MV-4-11 (cell line): Measurements from ENCODE around the gene ADCK1.
"Not testable (repeated sequence)": the region's sequence is repeated elsewhere in the genome, so short reads cannot be mapped to it uniquely, and the experiment has no call there.

ENCODE experiments used
- DNase-seq: peaks from one replicate; lab custom pipeline; 2025; lab: John Stamatoyannopoulos, UW

ADCK1 gene

DNA sequence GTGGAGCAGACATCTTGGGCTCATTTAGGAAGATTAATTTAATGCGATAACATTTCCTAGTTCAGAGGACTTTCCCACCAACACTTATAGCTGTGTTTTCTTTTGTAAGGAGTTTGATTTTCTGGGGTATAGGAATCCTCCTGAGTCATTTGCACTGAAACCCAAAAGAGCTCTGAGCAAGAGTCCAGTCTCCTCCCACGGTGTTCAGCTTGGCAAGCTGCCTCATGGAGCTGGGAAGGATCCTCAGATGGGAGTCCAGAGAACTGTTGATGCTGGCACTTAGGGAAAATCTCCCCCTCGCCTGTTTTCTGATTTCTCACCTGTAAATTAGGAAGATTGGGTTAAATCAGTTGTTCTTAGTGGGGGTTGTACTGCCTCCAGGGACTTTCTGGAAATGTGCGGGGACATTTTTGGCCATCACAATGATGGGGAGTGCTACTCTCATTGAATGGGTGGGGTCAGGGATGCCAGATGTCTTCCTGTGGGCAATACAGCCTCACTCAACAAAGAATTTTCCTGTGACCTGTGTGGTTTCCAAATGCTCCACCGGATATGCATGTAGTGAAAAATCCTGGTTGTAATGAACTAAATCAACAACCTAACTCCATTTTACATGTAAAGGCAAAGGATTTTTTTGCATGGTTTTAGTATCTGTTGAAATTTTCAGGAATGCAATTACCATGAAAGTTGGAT is 150.6 kb downstream of the ADCK1 start:
- DNase-seq: no peak

- no peak for DNase-seq
These were observed 156.0 kb downstream of the ADCK1 start for GRCh38 chr14:77955816-77956484.

DNA sequence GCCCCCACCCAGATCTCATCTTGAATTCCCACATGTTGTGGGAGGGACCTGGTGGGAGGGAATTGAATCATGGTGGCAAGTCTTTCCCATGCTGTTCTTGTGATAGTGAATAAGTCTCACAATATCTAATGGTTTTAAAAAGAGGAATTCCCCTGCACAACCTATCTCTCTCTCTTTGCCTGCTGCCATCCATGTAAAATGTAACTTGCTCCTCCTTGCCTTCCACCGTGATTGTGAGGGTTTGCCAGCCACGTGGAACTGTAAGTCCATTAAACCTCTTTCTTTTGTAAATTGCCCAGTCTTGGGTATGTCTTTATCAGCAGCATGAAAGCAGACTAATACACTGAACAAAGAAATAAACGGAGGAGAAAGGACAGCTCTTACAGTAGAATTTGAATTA is 159.8 kb downstream of the ADCK1 start:
- DNase-seq: not testable (repeated sequence)

GRCh38 chr14:77961847-77962580 is 162.1 kb downstream of the ADCK1 start:
- no peak for DNase-seq

DNA sequence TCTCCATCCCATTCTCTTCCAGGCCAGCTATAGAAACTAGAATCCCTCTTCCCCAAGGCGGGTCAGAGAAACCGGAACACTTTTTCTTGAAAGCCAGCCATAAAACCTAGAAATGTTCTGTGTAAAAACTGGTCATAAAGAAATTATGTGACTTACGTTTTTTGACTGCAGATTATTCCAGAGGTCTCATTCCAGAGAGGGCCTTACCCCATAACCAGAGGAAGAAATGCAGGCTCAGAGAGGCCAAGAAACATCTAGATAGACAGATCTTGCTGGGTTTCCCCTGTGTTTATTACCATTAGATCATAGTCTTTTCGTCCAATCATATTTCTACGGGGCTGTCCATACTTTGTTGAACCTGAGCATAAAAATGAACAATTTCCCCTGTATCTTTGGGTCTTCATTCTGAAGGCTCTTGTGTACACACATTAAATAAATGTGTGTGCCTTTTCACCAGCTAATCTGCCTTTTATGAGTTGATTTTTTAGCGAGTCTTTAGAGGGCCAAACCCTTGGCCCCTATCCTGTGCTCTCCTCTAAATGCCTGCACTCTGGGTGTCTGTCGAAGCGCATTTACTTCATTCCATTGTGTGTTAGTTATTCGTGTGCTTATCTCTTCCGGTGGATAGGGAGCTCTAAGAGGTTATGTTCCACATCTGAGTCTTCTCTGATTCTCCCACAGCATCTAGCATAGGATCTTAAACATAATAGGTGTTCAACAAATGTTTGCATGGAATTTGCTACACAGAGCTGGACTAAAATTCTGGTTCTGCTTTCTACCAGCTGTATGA is 163.0 kb downstream of the ADCK1 start:
- DNase-seq: no peak

GRCh38 chr14:77964586-77964985 is 164.7 kb downstream of the ADCK1 start:
- no peak for DNase-seq

GRCh38 chr14:77965050-77965449 is 165.1 kb downstream of the ADCK1 start:
- no peak for DNase-seq

DNA sequence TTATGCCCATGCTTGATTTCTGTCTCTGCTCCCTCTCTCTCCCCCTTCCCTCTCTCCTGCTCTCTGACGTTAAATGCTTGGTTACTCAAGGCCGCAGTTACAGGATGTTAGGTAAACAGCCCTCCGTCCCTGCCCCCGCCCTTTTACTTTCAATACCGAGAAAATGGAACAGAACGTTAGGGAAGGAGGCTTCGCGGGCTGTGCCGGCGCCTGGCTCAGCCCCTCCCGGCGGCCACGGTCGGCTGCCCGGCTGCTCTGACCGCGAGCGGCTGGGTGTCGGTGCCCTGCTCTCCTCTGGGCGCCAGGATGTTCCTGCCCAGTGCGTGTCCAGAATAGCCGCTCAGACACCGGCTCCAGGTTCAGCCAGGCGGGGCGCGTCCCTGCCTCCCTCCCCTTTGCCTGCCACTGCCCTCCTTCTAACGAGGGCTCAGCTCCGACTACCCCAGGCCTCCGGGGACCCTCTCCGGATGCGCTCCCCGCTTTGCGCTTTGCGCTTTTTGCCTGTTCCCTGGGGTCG is 166.1 kb downstream of the ADCK1 start:
- peak; percentile 68 for DNase-seq

DNA sequence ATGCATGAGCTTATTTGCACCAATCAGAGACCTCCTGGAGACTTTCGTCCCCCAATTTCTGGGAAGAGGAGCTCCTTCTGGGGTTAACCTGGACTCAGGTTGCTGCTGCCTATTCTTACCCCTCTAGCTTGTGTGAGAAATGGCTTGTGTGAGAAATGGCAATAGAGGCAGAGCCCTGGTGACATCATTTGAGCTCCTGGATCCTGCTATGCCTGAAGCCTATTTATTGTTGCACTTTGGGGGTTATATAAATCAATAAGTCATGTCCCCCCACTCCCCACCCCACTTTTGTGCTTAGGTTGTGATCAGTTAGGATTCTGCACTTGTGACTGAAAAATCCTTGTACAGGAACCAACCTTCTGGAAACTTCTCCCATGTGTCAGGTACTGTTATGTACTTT is 167.2 kb downstream of the ADCK1 start:
- DNase-seq: no peak

DNA sequence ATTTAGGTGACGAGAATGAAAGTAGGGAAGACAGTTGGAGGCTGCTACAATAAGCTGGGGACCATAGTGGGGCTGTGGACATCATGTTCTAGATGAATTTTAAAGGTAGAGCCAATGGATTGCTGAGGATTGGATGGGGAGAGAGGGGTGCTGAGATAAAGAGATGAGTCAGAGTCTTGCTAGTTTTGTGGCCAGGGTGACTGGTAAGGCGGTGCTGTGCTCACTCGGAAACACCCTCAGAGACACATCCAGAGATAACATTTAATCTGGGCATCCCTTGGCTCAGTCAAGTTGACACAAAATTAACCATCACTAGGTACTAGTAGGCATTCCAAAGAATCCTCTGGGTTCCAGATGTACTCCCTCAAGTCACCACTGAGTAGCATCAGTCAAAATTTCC is 170.7 kb downstream of the ADCK1 start:
- DNase-seq: no peak

DNA sequence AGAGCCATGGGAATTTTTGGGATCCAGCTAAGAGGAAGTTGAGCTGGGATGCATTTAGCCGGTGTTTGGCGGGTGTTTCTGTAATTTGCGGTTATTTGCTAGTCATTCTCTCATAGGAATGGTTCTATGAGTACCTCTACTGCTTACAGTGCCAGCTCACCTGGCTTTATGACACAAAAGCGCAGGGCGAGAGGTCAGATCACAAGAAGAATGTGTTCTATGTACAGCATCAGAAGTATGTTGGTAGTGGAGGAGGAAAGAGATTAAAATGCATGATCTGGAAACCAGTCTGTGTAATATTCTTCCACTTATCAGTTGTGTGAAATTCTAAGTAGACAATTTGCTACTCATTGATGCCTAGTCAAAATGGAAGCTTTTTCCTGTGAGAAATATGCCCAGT is 173.3 kb downstream of the ADCK1 start:
- DNase-seq: no peak

- no peak for DNase-seq
These were observed 176.7 kb downstream of the ADCK1 start for GRCh38 chr14:77976591-77976990.

- DNase-seq: no peak
These were observed 179.3 kb downstream of the ADCK1 start for GRCh38 chr14:77979171-77979570.

DNA sequence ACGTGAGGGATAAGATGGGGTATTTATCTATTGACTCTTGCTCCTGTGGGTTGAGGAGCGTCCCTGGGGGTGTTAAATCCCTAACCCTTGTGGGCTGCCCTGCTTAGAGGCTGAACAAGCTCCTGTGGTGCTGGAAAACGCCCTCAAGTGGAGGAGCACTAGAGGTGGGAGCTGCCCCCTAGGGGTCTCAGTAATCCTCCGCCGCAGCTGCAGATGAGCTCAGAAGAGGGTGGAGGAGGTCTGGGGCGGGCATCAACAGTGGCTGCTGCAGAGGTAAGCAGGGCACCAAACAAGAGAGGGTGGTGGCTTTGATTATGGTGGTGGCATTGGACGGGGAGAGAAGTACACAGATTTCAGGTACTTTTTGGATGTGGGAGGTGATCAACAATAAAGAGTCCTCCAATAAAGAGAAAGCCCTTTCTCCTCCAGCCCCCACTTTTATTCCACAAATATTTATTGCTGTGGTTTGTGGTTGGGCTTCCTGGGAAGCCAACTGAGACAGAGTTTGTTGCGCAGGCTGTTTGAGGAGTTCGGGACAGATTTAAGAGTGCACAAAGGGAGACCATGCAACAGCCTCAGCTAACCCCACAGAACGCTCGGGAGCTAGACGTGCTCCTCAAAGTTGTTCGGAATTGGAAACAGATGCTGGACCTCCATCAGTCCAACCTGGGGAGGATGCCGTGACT is 179.9 kb downstream of the ADCK1 start:
- no peak for DNase-seq

DNA sequence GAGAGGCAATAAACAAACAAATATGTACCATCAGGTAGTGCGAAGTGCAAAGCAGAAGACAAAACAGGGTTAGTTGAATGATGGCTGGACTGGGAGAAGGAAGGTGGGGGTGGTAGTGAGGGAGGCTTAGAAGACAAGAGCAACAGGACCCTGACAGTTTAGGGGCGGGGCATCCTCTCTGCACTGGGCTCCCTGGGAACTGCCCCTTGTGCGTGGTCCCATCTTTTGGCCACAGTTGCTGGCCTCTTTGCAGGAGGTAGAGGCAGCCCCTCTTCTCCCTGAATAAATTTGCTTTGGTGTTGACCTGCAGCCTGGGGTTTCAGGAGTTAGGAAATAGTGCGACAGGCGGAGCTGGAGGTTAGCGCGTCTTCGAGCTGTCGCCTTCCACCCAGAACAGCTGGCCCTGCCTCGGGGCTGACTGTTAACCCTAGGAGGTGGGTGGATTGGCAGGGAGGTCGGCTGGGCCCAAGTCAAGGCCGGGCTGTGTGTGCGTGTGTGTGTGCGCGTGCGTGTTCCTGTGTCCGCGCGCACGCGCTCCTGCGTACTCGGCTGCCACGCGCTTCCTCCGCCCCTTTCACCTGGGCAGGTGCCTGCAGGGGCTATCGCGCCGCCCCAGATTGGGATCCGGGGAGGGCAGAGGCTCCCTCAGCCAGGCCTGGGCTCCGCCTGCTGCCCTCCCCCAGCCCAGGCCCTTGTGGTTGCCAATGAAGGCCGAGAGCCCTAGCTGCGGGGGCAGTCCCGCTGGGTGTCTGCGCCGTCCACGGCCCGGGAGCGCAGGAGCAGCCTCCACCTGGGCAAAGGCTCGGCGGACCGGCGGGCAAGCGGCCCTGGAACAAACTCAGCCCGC is 180.8 kb downstream of the ADCK1 start:
- DNase-seq: no peak
